GM18502 (cell line): Measurements from ENCODE around the gene KIAA1210.

Source experiments
- ATAC-seq: cut with Tn5 transposase; IDR thresholded peaks from one replicate; pipeline ENCODE4 v1.9.1; 2021; ENCODE audit warnings: mild to moderate bottlenecking; ENCODE audit not compliant: unreplicated experiment, poor library complexity

The KIAA1210 gene

GRCh38 chrX:119094819-119095218 is 32.8 kb downstream of the KIAA1210 start:
- ATAC-seq = no peak

DNA sequence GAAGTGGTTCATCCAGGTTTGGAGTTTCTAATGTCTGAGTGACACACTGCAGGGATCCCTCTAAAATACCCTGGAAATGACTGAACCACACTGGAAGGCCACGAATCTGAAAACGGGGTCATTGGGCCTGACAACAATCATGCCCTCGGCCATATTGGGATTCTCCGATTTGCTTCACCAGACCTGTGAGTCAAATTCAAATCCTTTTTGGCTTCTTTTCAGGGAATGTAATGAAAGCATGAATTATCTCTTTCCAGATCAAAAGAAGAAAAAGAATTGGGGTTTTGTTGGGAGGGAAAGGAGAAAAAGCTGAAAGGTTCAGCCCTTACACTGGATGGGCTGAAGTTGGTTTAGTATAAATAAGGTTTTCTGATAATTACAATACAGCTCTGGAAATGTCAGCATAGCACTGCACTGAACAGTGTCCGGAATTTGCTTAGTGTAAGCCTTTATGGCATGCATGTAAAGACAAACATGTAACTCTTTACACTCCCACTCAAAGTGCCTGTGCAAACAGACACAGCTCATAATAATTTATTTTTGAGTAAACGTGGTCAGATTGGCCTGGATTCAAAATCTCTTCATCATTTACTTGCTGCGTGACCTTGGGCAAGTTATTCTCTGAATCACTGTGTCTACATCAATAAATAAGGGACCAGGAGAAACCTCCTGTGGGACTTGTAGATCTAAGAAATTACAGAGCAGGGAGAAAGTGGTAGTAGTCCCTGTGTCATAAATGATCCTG is 33.4 kb downstream of the KIAA1210 start:
- ATAC-seq = no peak

- ATAC-seq = no peak
Observed at GRCh38 chrX:119090627-119091026, 37.0 kb downstream of the KIAA1210 start.

DNA sequence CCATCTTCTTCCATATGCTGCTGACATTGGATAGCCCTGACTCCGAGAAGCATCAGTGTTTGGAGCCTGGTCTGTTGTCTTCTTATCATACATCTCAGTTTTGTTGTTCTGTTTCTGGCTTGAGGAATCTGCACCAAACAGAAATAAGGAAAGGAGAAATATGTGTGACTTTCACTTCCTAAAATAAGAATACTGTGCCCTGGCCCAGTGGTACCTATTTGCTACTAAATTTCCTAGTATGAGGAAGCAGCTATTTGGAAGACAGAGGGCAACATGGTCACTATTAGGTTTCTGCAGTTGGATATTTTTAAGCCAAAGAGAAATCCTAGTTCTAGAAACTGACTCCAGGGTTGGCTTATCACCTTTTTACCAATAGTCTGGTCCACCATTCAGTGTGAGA is 38.0 kb downstream of the KIAA1210 start:
- no peak for ATAC-seq

DNA sequence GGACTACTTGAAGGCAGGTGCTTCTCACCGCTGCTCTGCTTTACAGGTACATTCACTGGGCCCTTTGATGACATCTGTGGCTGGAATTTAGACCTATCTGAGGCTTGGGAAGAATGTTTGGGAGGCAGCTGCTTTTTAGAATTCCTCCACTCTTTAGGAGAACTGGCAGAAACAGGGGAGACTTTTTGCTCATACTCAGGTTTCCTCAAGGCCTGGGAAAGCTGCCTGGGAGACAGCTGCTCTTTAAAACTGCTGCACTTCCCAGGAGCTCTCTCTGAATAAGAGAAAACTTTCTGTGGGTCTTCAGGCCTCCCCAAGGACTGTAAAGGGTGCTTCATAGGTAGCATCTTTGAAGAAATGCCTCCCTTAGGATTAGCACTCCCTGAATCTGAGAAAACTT is 40.5 kb downstream of the KIAA1210 start:
- no peak for ATAC-seq

DNA sequence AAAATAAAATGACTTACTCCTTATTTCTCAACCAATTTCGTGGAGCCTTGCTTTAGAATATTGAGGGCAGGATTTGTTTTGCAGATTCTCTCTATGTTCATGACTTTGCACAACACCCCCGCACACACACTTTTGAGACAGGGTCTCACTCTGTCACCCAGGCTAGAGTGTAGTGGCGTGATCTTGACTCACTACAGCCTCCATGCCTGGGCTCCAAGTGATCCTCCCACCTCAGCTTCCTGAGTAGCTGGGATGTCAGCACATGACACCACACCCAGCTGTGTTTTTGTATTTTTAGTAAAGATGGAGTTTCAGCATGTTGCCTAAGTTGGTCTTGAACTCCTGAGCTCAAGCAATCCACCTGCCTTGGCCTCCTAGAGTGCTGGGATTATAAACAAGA is 42.8 kb downstream of the KIAA1210 start:
- ATAC-seq = no peak

- no peak for ATAC-seq
Observed at GRCh38 chrX:119082278-119082677, 45.3 kb downstream of the KIAA1210 start.

GRCh38 chrX:119075270-119076025 is 52.2 kb downstream of the KIAA1210 start:
- ATAC-seq = no peak

DNA sequence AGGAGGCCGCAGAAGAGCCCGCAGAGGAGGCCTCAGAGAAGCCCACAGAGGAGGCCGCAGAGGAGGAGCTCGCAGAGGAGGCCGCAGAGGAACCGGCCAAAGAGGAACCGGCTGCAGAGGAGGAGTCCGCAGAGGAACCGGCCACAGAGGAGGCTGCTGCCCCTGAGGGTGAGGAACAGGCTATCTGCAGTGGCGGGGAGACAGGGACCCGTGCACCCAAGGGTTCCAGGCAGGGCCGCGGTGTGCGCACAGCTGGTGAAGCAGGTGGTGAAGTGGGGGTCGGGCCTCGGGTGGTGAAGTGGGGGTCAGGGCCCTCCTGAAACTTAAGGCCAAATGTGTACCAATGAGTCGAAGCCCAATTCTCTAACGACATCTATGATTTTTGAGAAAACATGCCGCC is 53.7 kb downstream of the KIAA1210 start:
- ATAC-seq = no peak

- no peak for ATAC-seq
Observed at GRCh38 chrX:119073200-119073905, 54.3 kb downstream of the KIAA1210 start.

GRCh38 chrX:119072744-119073143 is 54.9 kb downstream of the KIAA1210 start, which contains the start of gene CT47C1:
TSS of gene CT47C1 (plus strand) at chrX:119072993. CDS start at chrX:119073226, 233 bp downstream.
- no peak for ATAC-seq

DNA sequence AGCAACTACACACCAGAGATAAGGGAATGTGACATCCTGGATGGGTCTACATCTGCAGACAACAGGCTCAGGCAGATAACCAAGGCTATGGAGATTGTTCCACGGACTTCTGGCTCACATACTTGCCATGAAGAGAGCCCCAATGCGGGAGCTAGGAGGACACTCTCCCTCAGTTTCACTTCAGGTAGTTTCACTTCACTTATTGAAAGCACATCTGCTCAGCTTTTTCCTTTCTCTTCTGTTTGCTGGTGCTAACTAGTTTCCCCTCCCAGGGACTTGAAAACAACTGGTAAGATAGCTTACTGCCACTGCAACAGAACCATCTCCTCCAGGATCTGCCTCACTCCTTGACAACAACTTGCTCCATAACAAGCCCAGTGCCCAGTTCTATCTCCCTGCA is 56.2 kb downstream of the KIAA1210 start:
- peak; percentile 73 for ATAC-seq

GRCh38 chrX:119069762-119070161 is 57.9 kb downstream of the KIAA1210 start:
- ATAC-seq = no peak

DNA sequence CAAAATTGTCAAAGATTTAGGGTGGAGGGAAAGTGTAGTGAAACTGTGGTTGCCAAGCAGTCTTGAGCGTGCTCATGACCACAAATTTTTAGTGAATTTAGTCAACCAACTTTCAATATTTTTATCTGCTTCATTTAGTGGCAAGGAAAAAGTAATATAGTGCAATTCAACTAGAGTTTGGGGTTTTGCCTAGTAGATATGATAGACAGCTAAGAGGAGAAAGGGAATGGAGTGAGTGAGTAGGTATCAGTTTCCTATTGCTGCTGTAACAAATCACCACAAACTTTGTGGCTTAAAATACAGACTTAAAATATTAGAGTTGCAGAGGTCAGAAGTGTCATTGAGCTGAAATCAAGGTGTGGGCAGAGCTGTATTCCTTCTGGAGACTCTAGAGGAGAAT is 58.5 kb downstream of the KIAA1210 start:
- ATAC-seq = no peak

- ATAC-seq = peak; percentile 61
Observed at GRCh38 chrX:119067023-119067739, 60.4 kb downstream of the KIAA1210 start.

DNA sequence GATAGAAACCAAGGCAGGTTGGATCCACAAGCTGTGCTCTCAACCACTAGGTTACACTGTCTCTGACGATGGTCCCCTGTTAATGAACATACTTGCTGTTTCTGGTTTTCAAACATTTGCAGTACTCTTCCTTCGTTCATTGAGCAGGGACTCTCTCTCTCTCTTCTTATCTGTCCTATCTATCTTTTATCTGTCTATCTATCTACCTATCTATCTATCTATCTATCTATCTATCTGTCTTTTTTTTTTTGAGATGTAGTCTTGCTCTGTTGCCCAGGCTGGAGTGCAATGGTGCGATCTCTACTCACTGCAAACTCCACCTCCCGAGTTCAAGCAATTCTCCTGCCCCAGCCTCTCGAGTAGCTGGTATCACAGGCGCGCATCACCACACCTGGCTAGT is 64.2 kb downstream of the KIAA1210 start:
- no peak for ATAC-seq

GRCh38 chrX:119062750-119063374 is 64.8 kb downstream of the KIAA1210 start:
- ATAC-seq = no peak

DNA sequence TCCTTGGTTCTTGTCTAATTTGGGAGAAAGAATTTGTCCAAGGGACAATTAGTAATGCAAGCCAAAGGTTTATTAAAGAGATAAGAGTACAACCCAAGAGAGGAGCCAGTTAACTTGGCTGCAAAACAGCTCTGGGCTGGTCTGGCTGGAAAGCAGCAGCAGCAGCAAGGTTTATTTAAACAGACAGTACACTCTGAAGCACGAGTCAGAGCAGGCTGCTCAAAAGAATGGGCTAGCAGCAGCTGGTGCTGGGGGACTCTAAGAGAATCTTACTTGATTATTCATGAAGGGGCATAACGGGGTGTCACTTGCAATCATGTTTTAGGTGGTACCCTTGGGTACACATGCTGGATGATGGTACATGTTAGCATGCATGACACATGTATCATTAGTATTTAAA is 71.9 kb downstream of the KIAA1210 start:
- no peak for ATAC-seq

- no peak for ATAC-seq
Observed at GRCh38 chrX:119045884-119046283, 81.7 kb downstream of the KIAA1210 start.

DNA sequence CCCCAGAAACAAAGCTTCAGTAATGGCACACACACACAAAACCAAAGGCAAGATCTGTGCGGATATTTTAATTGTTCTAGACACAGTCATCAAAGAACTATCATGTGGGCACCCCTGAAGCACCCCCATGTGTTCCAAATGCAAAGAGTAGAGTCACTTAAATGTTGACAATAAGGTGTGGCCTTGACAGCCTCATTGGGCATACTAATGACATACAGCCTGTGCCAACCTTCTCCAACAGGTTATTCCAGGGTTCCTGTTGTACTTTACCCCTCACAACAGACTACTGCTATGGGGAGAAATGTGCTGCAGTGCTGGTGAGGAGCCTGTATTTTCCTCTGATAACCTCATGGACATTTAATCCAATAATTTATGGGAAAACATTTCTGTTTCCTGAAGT is 84.6 kb downstream of the KIAA1210 start:
- ATAC-seq = no peak
